Neural progenitor cell (in vitro differentiated cells): ENCODE measurements around the gene DHRS13. TPM values are rescaled to one million over a fixed set of nuclear protein-coding genes. Genes with fewer than 3 reads are reported as not detected.
"Not testable (repeated sequence)": the region's sequence is repeated elsewhere in the genome, so short reads cannot be mapped to it uniquely, and the experiment has no call there.

Experiments used
- DNase-seq: peaks from one replicate; pipeline ENCODE4 v3.0.0-alpha.2; 2016; ENCODE audit warnings: low spot score
- H2AFZ ChIP-seq: fragments of 200-600 bp; sonication (generic); replicated peaks from 2 replicates; pipeline ENCODE4 v1.6.1; 2016; ENCODE audit warnings: antibody characterized with exemption
- H3F3A ChIP-seq: fragments of 200-600 bp; sonication (generic); 2 replicates; pipeline ENCODE4 v1.6.1; 2016; ENCODE audit warnings: antibody characterized with exemption, low read depth
- H3K27ac ChIP-seq: fragments of 200-600 bp; sonication (generic); 2 replicates; pipeline ENCODE4 v1.5.1; 2016; ENCODE audit warnings: mild to moderate bottlenecking
- H3K27me3 ChIP-seq: fragments of 200-600 bp; sonication (generic); 2 replicates; pipeline ENCODE4 v1.6.1; 2016; ENCODE audit warnings: mild to moderate bottlenecking, moderate library complexity
- H3K36me3 ChIP-seq: fragments of 200-600 bp; sonication (generic); 2 replicates; pipeline ENCODE4 v1.5.1; 2016
- H3K4me1 ChIP-seq: fragments of 200-600 bp; sonication (generic); 2 replicates; pipeline ENCODE4 v1.6.1; 2016; ENCODE audit warnings: mixed run types
- H3K4me2 ChIP-seq: fragments of 200-600 bp; sonication (generic); 2 replicates; pipeline ENCODE4 v1.6.1; 2016
- H3K4me3 ChIP-seq: fragments of 200-600 bp; sonication (generic); 2 replicates; pipeline ENCODE4 v1.5.1; 2016
- H3K79me2 ChIP-seq: fragments of 200-600 bp; sonication (generic); 2 replicates; pipeline ENCODE4 v1.6.1; 2016; ENCODE audit warnings: low read depth
- H3K9ac ChIP-seq: fragments of 200-600 bp; sonication (generic); 2 replicates; pipeline ENCODE4 v1.6.1; 2016
- H3K9me3 ChIP-seq: fragments of 200-600 bp; sonication (generic); 2 replicates; pipeline ENCODE4 v1.5.1; 2016; ENCODE audit warnings: low read depth
- H4K20me1 ChIP-seq: fragments of 200-600 bp; sonication (generic); 2 replicates; pipeline ENCODE4 v1.6.1; 2016; ENCODE audit warnings: low read depth
- H3K27ac Mint-ChIP-seq: 3 replicates; pipeline ENCODE4 v1.8.0; 2021; ENCODE audit warnings: mixed read lengths
- H3K27me3 Mint-ChIP-seq: 2 replicates; pipeline ENCODE4 v1.8.0; 2022; ENCODE audit warnings: low read depth, mild to moderate bottlenecking, inconsistent platforms, moderate library complexity, mixed read lengths; ENCODE audit not compliant: insufficient read depth
- H3K36me3 Mint-ChIP-seq: 3 replicates; pipeline ENCODE4 v1.8.0; 2021; ENCODE audit warnings: mixed read lengths
- H3K4me1 Mint-ChIP-seq: 3 replicates; pipeline ENCODE4 v1.8.0; 2021; ENCODE audit warnings: mixed read lengths
- H3K4me3 Mint-ChIP-seq: 3 replicates; pipeline ENCODE4 v1.8.0; 2021; ENCODE audit warnings: mild to moderate bottlenecking, moderate library complexity, mixed read lengths
- H3K9me3 Mint-ChIP-seq: 3 replicates; pipeline ENCODE4 v1.8.0; 2020; ENCODE audit warnings: mixed read lengths
- CTCF ChIP-seq: fragments of 200-600 bp; sonication (generic); IDR thresholded peaks from 2 replicates; pipeline ENCODE4 v1.5.1; 2017; ENCODE audit warnings: antibody characterized with exemption, mild to moderate bottlenecking
- EZH2 ChIP-seq: fragments of 200-600 bp; sonication (generic); IDR thresholded peaks from 2 replicates; pipeline ENCODE4 v1.6.1; 2017; ENCODE audit warnings: antibody characterized with exemption, mild to moderate bottlenecking, moderate library complexity
- EZH2phosphoT487 ChIP-seq: fragments of 200-600 bp; sonication (generic); IDR thresholded peaks from 2 replicates; pipeline ENCODE4 v1.6.1; 2017; ENCODE audit warnings: antibody characterized with exemption
- total RNA-seq: library from RNA; depleted of rRNA; stranded (reverse); fragments of >200 nt; gene quantifications from 2 replicates; pipeline ENCODE4 v1.2.3, GENCODE V29; 2015; ENCODE audit warnings: low replicate concordance

DHRS13 gene
- total RNA-seq, 1 donor from 2014 or later = 25.6 TPM

- Mint-ChIP-seq H3K4me1 (peaks cover 56% of the 10 kb centered on the region), H3K27ac (peak overlapping the region; percentile 35), H3K4me3 (peak overlapping the region; percentile 96), H3K27me3 (no peaks in the 10 kb centered on the region), H3K9me3 (peaks cover 3% of the 10 kb centered on the region), H3K36me3 (peaks cover 16% of the 10 kb centered on the region)
- peaks cover 39% of the 10 kb centered on the region for H3F3A ChIP-seq
- H3K9me3 ChIP-seq = no peaks in the 10 kb centered on the region
- peaks cover 45% of the 10 kb centered on the region for H4K20me1 ChIP-seq
- H3K79me2 ChIP-seq = peaks cover 49% of the 10 kb centered on the region
- peak overlapping the region; percentile 96 for H3K4me2 ChIP-seq
- no peaks in the 10 kb centered on the region for H3K27me3 ChIP-seq
- no peaks in the 10 kb centered on the region for H3K36me3 ChIP-seq
- peaks cover 13% of the 10 kb centered on the region for H3K4me1 ChIP-seq
- DNase-seq = peak; percentile 10
- H3K4me3 ChIP-seq = peak overlapping the region; percentile 96
- H2AFZ ChIP-seq = no peak overlapping the region
- no peak for TF ChIP-seq CTCF
- no peak for TF ChIP-seq EZH2phosphoT487
- no peak for TF ChIP-seq EZH2
- H3K9ac ChIP-seq = peak overlapping the region; percentile 76
- H3K27ac ChIP-seq = no peak overlapping the region
Measured at GRCh38 chr17:28895794-28896447, 7.0 kb downstream of the DHRS13 start.

- Histone ChIP-seq H4K20me1 (peaks cover 62% of the 10 kb centered on the region), H3K4me1 (peaks cover 13% of the 10 kb centered on the region), H3K79me2 (peaks cover 53% of the 10 kb centered on the region), H3F3A (peaks cover 27% of the 10 kb centered on the region)
- H3K4me3 Mint-ChIP-seq, H3K4me3 ChIP-seq, H3K9me3 Mint-ChIP-seq, H3K27me3 Mint-ChIP-seq, DNase-seq, H2AFZ ChIP-seq, H3K36me3 ChIP-seq, H3K27ac ChIP-seq, H3K9ac ChIP-seq, H3K4me2 ChIP-seq, H3K27me3 ChIP-seq, H3K9me3 ChIP-seq, H3K36me3 Mint-ChIP-seq: not testable (repeated sequence)
- Mint-ChIP-seq H3K4me1 (peaks cover 63% of the 10 kb centered on the region), H3K27ac (peak overlapping the region; percentile 78)
Measured at GRCh38 chr17:28893248-28894183, 9.4 kb downstream of the DHRS13 start.

GRCh38 chr17:28892024-28892423 is 10.9 kb downstream of the DHRS13 start:
- no peaks in the 10 kb centered on the region for H3K27me3 ChIP-seq
- no peak overlapping the region for H3K4me2 ChIP-seq
- Mint-ChIP-seq H3K4me1 (peaks cover 63% of the 10 kb centered on the region), H3K27me3 (peaks cover 2% of the 10 kb centered on the region), H3K4me3 (no peak overlapping the region), H3K9me3 (peaks cover 3% of the 10 kb centered on the region), H3K27ac (no peak overlapping the region), H3K36me3 (peaks cover 9% of the 10 kb centered on the region)
- H2AFZ ChIP-seq = no peak overlapping the region
- no peak overlapping the region for H3K9ac ChIP-seq
- DNase-seq = no peak
- H4K20me1 ChIP-seq = peaks cover 75% of the 10 kb centered on the region
- no peaks in the 10 kb centered on the region for H3K9me3 ChIP-seq
- peaks cover 51% of the 10 kb centered on the region for H3K79me2 ChIP-seq
- TF ChIP-seq EZH2 (no peak), EZH2phosphoT487 (no peak), CTCF (no peak)
- H3K27ac ChIP-seq = no peak overlapping the region
- H3K4me1 ChIP-seq = peaks cover 10% of the 10 kb centered on the region
- H3K36me3 ChIP-seq = no peaks in the 10 kb centered on the region
- no peak overlapping the region for H3K4me3 ChIP-seq
- H3F3A ChIP-seq = peaks cover 12% of the 10 kb centered on the region
